ENCODE measurements around the gene SDE2.
"Not testable (repeated sequence)": the region's sequence is repeated elsewhere in the genome, so short reads cannot be mapped to it uniquely, and the experiment has no call there.

SDE2 gene

GRCh38 chr1:225950905-225951497 lies 48.1 kb downstream of the SDE2 start:
- peak; percentile 75 for DNase-seq
- in situ Hi-C loops (cut with MboI; ENCODE audit: low pct_unique_long_range_greater_than_20kb, low sequenced_read_pairs) = no loop called here

GRCh38 chr1:225949041-225949440 lies 50.1 kb downstream of the SDE2 start:
- in situ Hi-C loops (cut with MboI; ENCODE audit: low pct_unique_long_range_greater_than_20kb, low sequenced_read_pairs) = no loop called here
- no peak for DNase-seq

GRCh38 chr1:225946803-225947202 lies 52.3 kb downstream of the SDE2 start:
- in situ Hi-C loops (cut with MboI; ENCODE audit: low pct_unique_long_range_greater_than_20kb, low sequenced_read_pairs) = no loop called here
- DNase-seq = no peak

- in situ Hi-C loops (cut with MboI; ENCODE audit: low pct_unique_long_range_greater_than_20kb, low sequenced_read_pairs) = no loop called here
- no peak for DNase-seq
Observed at GRCh38 chr1:225946082-225946620, 53.0 kb downstream of the SDE2 start.

- in situ Hi-C loops (cut with MboI; ENCODE audit: low pct_unique_long_range_greater_than_20kb, low sequenced_read_pairs) = no loop called here
- DNase-seq = no peak
Observed at GRCh38 chr1:225945564-225945963, 53.6 kb downstream of the SDE2 start.

GRCh38 chr1:225944951-225945350 lies 54.2 kb downstream of the SDE2 start:
- in situ Hi-C loops (cut with MboI; ENCODE audit: low pct_unique_long_range_greater_than_20kb, low sequenced_read_pairs) = no loop called here
- no peak for DNase-seq

GRCh38 chr1:225944387-225944786 lies 54.8 kb downstream of the SDE2 start:
- no peak for DNase-seq
- in situ Hi-C loops (cut with MboI; ENCODE audit: low pct_unique_long_range_greater_than_20kb, low sequenced_read_pairs) = no loop called here

GRCh38 chr1:225943582-225943981 lies 55.6 kb downstream of the SDE2 start:
- in situ Hi-C loops (cut with MboI; ENCODE audit: low pct_unique_long_range_greater_than_20kb, low sequenced_read_pairs) = no loop called here
- no peak for DNase-seq

GRCh38 chr1:225942574-225942973 lies 56.6 kb downstream of the SDE2 start:
- no peak for DNase-seq
- in situ Hi-C loops (cut with MboI; ENCODE audit: low pct_unique_long_range_greater_than_20kb, low sequenced_read_pairs) = no loop called here

- in situ Hi-C loops (cut with MboI; ENCODE audit: low pct_unique_long_range_greater_than_20kb, low sequenced_read_pairs) = no loop called here
- DNase-seq = no peak
Observed at GRCh38 chr1:225941942-225942222, 57.3 kb downstream of the SDE2 start.

- no peak for DNase-seq
- in situ Hi-C loops (cut with MboI; ENCODE audit: low pct_unique_long_range_greater_than_20kb, low sequenced_read_pairs) = no loop called here
Observed at GRCh38 chr1:225941187-225941941, 57.8 kb downstream of the SDE2 start, which contains the start of gene LEFTY2. TSS of gene LEFTY2 (minus strand) at chr1:225941220. CDS start at chr1:225941140, 80 bp downstream.

- DNase-seq = no peak
- in situ Hi-C loops (cut with MboI; ENCODE audit: low pct_unique_long_range_greater_than_20kb, low sequenced_read_pairs) = no loop called here
Observed at GRCh38 chr1:225940385-225941151, 58.6 kb downstream of the SDE2 start.

GRCh38 chr1:225939939-225940310 lies 59.2 kb downstream of the SDE2 start:
- DNase-seq; in situ Hi-C loops (cut with MboI; ENCODE audit: low pct_unique_long_range_greater_than_20kb, low sequenced_read_pairs): not testable (repeated sequence)

- DNase-seq; in situ Hi-C loops (cut with MboI; ENCODE audit: low pct_unique_long_range_greater_than_20kb, low sequenced_read_pairs): not testable (repeated sequence)
Observed at GRCh38 chr1:225939097-225939938, 59.8 kb downstream of the SDE2 start.

GRCh38 chr1:225937048-225937968 lies 61.8 kb downstream of the SDE2 start:
- no peak for DNase-seq
- in situ Hi-C loops (cut with MboI; ENCODE audit: low pct_unique_long_range_greater_than_20kb, low sequenced_read_pairs) = no loop called here

- in situ Hi-C loops (cut with MboI; ENCODE audit: low pct_unique_long_range_greater_than_20kb, low sequenced_read_pairs) = no loop called here
- DNase-seq = no peak
Observed at GRCh38 chr1:225936523-225936922, 62.6 kb downstream of the SDE2 start.

GRCh38 chr1:225936086-225936485 lies 63.1 kb downstream of the SDE2 start:
- not testable (repeated sequence) for DNase-seq

GRCh38 chr1:225934711-225935110 lies 64.4 kb downstream of the SDE2 start:
- in situ Hi-C loops (cut with MboI; ENCODE audit: low pct_unique_long_range_greater_than_20kb, low sequenced_read_pairs) = no loop called here
- DNase-seq = no peak

More at GRCh38 chr1:225936086-225936485, 63.1 kb downstream of the SDE2 start:
- in situ Hi-C loops (cut with MboI; ENCODE audit: low pct_unique_long_range_greater_than_20kb, low sequenced_read_pairs) = not testable (repeated sequence)
